Common myeloid progenitor, CD34-positive (primary cell): ENCODE data around the gene CD4.

ENCODE experiments used
- CTCF ChIA-PET: fragments of 350-600 bp; sonication (Branson Sonifier 250); formaldehyde crosslinking; loops from one replicate; lab custom pipeline; 2021; ENCODE audit warnings: antibody characterized with exemption; lab: Charles Lee
- POLR2A ChIA-PET: fragments of 350-600 bp; sonication (Branson Sonifier 250); formaldehyde crosslinking; loops from one replicate; lab custom pipeline; 2021; ENCODE audit warnings: antibody characterized with exemption; lab: Charles Lee
- DNase-seq, 3 donors: peaks; one replicate each; pipeline versions ENCODE4 v3.0.0 to v3.0.0-alpha.2; 2013
- H3K27ac ChIP-seq, 2 experiments: 1 replicate in 1 of 2; 2 replicates in 1 of 2; pipeline ENCODE4 v1.7.0; 2013; ENCODE audit warnings: inconsistent platforms in 2 of 2, low read length in 2 of 2, mild to moderate bottlenecking in 2 of 2, low read depth in 1 of 2, moderate library complexity in 1 of 2; ENCODE audit not compliant: severe bottlenecking in 2 of 2, insufficient read depth in 1 of 2, poor library complexity in 1 of 2
- H3K27me3 ChIP-seq, 5 experiments: replicated peaks in 2 of 5; 1 replicate in 3 of 5; 2 replicates in 2 of 5; pipeline versions ENCODE4 v1.6.1 to v1.7.0; 2013; ENCODE audit warnings: low read length in 4 of 5, mild to moderate bottlenecking in 2 of 5, moderate library complexity in 2 of 5, inconsistent platforms in 1 of 5; ENCODE audit not compliant: insufficient read depth in 5 of 5, control insufficient read depth in 4 of 5
- H3K36me3 ChIP-seq, 4 experiments: 1 replicate in 2 of 4; 2 replicates in 2 of 4; pipeline versions ENCODE4 v1.6.1 to v1.7.0; 2013; ENCODE audit warnings: low read length in 3 of 4, control low read depth in 1 of 4, mild to moderate bottlenecking in 1 of 4; ENCODE audit not compliant: control insufficient read depth in 4 of 4, insufficient read depth in 4 of 4
- H3K4me1 ChIP-seq, 4 experiments: 1 replicate in 3 of 4; 2 replicates in 1 of 4; pipeline versions ENCODE4 v1.6.1 to v1.7.1; 2013; ENCODE audit warnings: low read length in 3 of 4, mild to moderate bottlenecking in 3 of 4, control low read depth in 1 of 4, inconsistent platforms in 1 of 4, moderate library complexity in 1 of 4; ENCODE audit not compliant: control insufficient read depth in 4 of 4, insufficient read depth in 4 of 4; ENCODE audit errors: control extremely low read depth in 1 of 4
- H3K4me3 ChIP-seq, 7 experiments: 1 replicate in 4 of 7; 2 replicates in 3 of 7; pipeline versions ENCODE4 v1.5.1 to v1.7.0; 2013; ENCODE audit warnings: mild to moderate bottlenecking in 7 of 7, low read length in 6 of 7, moderate library complexity in 6 of 7, inconsistent platforms in 2 of 7, low read depth in 2 of 7, control low read depth in 1 of 7; ENCODE audit not compliant: insufficient read depth in 4 of 7, control insufficient read depth in 1 of 7; ENCODE audit errors: extremely low read depth in 1 of 7
- H3K9me3 ChIP-seq, 5 experiments: 1 replicate in 4 of 5; 2 replicates in 1 of 5; pipeline versions ENCODE4 v1.6.1 to v1.7.1; 2013; ENCODE audit warnings: low read length in 4 of 5, mild to moderate bottlenecking in 2 of 5, inconsistent platforms in 1 of 5, low read depth in 1 of 5, moderate library complexity in 1 of 5; ENCODE audit not compliant: control insufficient read depth in 4 of 5, insufficient read depth in 2 of 5; ENCODE audit errors: control extremely low read depth in 1 of 5
- WGBS: methylation state at CpG from one replicate; pipeline ENCODE4 v1.1.5; 2013; ENCODE audit not compliant: insufficient coverage; 5-methylcytosine and 5-hydroxymethylcytosine counted together

The CD4 gene

DNA sequence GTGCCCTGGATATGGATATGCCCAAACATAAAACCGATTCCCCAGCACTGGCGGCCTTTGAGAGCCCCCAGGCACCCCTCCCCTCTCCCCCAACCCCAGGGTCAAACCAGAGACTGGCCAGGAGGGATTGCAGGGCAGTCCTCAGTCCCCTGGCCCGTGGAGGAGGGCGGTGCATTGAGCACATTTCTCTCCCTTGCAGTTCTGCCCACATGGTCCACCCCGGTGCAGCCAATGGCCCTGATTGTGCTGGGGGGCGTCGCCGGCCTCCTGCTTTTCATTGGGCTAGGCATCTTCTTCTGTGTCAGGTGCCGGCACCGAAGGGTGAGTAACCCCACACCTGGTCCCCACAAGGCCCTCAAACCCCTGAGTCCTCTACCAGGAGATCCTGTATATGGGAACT is 28.9 kb downstream of the CD4 start:
- CTCF ChIA-PET: no interaction called here
- Histone ChIP-seq H3K27ac (no peak overlapping the region), H3K4me1 (peaks cover 0 to 25% (median 19%) of the 10 kb centered on the region in 4 experiments), H3K4me3 (no peak overlapping the region), H3K27me3 (no peaks in the 10 kb centered on the region), H3K36me3 (no peaks in the 10 kb centered on the region), H3K9me3 (no peaks in the 10 kb centered on the region)
- DNase-seq: no peak
- POLR2A ChIA-PET: interaction anchor here (1.0 kb wide), 1 partner anchor 16 kb away, joined by 3 read pairs; no protein-coding TSS in a partner anchor
- WGBS: 90% methylated on average over 10 of the region's 10 CpGs

DNA sequence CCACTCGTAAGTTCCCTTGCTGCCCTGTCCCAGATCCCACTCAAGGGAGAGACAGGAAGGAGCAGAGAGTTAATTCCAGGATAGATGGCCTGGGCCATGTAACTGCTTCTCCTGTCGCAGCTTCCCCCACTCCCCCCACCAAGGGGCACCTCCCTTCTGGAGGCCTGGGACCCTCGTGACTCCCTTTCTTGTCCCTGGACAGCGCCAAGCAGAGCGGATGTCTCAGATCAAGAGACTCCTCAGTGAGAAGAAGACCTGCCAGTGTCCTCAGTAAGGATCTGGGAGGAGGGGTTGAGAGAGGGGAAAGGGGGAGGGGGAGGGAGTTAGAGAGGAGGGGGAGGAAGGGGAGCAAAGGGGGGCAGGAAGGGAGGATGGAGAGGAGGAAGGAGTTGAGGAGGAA is 29.3 kb downstream of the CD4 start:
- 100% methylated on average over 1 of the region's 5 CpGs for WGBS
- Histone ChIP-seq H3K4me1 (peaks cover 0 to 25% (median 19%) of the 10 kb centered on the region in 4 experiments), H3K27me3 (no peaks in the 10 kb centered on the region), H3K27ac (no peak overlapping the region), H3K36me3 (no peaks in the 10 kb centered on the region), H3K9me3 (no peaks in the 10 kb centered on the region), H3K4me3 (no peak overlapping the region)
- ChIA-PET POLR2A (interaction anchor here (1.0 kb wide), 1 partner anchor 16 kb away, joined by 3 read pairs; no protein-coding TSS in a partner anchor), CTCF (no interaction called here)
- DNase-seq: no peak

DNA sequence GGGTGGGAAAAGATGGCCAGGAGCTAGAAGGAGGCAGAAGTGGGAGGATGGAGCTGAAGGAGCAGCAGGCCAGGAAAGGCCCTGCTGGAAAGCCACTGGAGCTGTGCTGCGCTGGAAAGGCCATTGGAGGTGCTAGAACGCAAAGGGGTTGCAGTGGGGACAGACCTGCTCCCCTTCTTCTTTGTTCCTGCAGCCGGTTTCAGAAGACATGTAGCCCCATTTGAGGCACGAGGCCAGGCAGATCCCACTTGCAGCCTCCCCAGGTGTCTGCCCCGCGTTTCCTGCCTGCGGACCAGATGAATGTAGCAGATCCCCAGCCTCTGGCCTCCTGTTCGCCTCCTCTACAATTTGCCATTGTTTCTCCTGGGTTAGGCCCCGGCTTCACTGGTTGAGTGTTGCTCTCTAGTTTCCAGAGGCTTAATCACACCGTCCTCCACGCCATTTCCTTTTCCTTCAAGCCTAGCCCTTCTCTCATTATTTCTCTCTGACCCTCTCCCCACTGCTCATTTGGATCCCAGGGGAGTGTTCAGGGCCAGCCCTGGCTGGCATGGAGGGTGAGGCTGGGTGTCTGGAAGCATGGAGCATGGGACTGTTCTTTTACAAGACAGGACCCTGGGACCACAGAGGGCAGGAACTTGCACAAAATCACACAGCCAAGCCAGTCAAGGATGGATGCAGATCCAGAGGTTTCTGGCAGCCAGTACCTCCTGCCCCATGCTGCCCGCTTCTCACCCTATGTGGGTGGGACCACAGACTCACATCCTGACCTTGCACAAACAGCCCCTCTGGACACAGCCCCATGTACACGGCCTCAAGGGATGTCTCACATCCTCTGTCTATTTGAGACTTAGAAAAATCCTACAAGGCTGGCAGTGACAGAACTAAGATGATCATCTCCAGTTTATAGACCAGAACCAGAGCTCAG is 30.0 kb downstream of the CD4 start:
- Histone ChIP-seq H3K4me1 (peaks cover 0 to 25% (median 19%) of the 10 kb centered on the region in 4 experiments), H3K4me3 (no peak overlapping the region), H3K27ac (no peak overlapping the region), H3K27me3 (no peaks in the 10 kb centered on the region), H3K9me3 (no peaks in the 10 kb centered on the region), H3K36me3 (no peaks in the 10 kb centered on the region)
- ChIA-PET CTCF (interaction anchor here (1.5 to 13.0 kb wide), 3 partner anchors 8 to 66 kb away, joined by 3 to 97 read pairs (median 35); partner anchors contain the start of gene MLF2), POLR2A (no interaction called here)
- no peak for DNase-seq
- WGBS: over 99% methylated on average over 11 of the region's 13 CpGs

DNA sequence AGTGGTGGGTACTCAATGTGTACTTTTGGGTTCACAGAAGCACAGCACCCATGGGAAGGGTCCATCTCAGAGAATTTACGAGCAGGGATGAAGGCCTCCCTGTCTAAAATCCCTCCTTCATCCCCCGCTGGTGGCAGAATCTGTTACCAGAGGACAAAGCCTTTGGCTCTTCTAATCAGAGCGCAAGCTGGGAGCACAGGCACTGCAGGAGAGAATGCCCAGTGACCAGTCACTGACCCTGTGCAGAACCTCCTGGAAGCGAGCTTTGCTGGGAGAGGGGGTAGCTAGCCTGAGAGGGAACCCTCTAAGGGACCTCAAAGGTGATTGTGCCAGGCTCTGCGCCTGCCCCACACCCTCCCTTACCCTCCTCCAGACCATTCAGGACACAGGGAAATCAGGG is 30.8 kb downstream of the CD4 start:
- POLR2A ChIA-PET: no interaction called here
- Histone ChIP-seq H3K4me1 (peaks cover 0 to 25% (median 19%) of the 10 kb centered on the region in 4 experiments), H3K27me3 (no peaks in the 10 kb centered on the region), H3K27ac (no peak overlapping the region), H3K4me3 (no peak overlapping the region), H3K9me3 (no peaks in the 10 kb centered on the region), H3K36me3 (no peaks in the 10 kb centered on the region)
- 100% methylated on average over 5 of the region's 5 CpGs for WGBS
- no peak for DNase-seq
- CTCF ChIA-PET: interaction anchor here (1.5 to 13.0 kb wide), 5 partner anchors 8 to 67 kb away, joined by 3 to 97 read pairs (median 25); partner anchors contain the start of genes MLF2 and PTMS

DNA sequence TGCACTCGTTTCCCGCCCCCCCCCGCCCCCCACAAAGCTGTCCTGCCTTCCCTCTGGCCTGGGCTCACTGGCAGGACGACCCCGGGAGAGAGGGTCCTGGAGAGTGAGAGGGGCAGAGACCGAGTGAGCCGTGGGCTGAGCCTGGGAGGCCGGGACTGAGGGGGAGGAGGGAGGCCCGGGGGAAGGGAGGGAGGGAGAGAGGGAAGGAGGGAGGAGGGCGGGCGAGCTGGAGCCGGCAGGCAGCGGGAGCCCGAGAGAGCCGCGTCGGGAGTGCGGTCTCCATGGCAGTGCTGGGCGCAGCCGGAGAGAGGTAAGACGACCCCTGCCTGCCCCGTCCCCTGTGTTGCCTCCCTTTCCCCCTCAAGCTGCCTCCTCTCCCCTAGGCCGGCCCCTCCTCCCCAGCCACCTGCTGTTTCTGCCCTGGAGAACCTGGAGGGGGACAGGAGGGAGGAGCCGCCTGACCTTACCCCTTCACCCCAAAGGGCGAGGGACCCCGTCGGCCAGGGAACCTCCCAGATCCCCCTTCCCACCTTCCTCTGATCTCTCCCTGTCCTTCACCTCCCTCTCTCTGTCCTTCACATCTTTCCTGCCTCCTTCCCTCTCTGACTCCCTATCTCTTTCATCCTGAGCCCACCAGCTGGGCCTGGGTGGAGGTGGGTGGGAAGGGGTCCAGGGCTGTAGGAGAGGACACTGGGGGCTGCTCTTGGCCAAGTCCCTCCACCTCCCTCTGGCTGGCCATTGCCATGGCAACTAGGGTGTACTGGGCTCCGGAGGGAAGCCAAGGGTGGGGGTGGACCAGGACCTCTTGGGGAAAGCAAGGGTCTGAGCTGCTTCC is 32.5 kb downstream of the CD4 start, which contains the start of gene GPR162:
TSS of gene GPR162 (plus strand) at position 231 of the 835 bp plus-strand sequence. CDS start 2,078 bp downstream, outside the sequence.
- CTCF ChIA-PET: interaction anchor here (0.7 to 13.0 kb wide), 13 partner anchors 10 to 203 kb away, joined by 3 to 97 read pairs (median 4); partner anchors contain the start of genes CD4, MLF2 and PTMS
- WGBS: 0% methylated on average over 10 of the region's 28 CpGs
- no peak within 1 kb of the TSS for H3K27ac ChIP-seq

DNA sequence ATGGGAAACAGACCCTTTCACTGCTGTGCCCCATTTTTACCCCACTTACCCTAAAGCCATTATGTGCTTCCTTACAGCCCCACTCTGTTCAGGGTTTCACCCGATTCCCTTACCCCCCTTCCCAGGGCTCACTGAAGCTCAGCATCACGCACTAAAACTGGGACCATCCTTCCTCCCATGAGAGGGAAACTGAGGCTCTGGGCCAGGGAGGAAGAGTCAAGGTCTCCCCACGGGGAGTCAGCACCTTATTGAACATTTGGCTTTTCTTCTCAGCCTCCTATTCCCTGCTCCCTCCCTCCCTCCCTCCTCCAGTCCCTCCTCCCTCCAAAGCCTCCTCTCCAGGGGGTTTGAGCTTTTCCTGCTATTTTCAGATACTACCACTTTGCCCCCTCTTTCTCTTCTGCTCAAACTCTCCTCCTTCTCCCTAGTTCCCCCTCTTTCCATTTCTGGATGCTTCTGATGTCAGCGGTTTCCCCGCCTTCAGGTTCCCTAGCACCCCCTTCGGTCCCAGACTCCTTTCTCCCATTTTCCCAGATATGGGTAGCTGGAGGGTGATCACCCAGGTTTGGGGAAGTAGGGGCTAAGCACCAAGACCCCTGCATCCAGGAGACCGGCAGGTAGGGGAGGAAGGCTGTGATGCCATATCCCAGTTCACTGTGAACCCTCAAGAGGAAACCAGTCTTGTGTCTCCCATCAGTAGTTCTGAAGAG is 33.3 kb downstream of the CD4 start:
- 83% methylated on average over 3 of the region's 7 CpGs for WGBS
- DNase-seq: no peak
- Histone ChIP-seq H3K4me1 (peaks cover 0 to 29% (median 24%) of the 10 kb centered on the region in 4 experiments), H3K9me3 (no peaks in the 10 kb centered on the region), H3K27me3 (no peaks in the 10 kb centered on the region), H3K36me3 (no peaks in the 10 kb centered on the region), H3K4me3 (peak overlapping the region in 3 of 7 experiments; percentile 37 to 72 (median 61)), H3K27ac (no peak overlapping the region)
- ChIA-PET CTCF (interaction anchor here (0.9 to 13.0 kb wide), 12 partner anchors 11 to 246 kb away, joined by 3 to 97 read pairs (median 8); partner anchors contain the start of genes CD4, MLF2 and PTMS), POLR2A (interaction anchor here (0.6 to 1.2 kb wide), 3 partner anchors 35 to 352 kb away, joined by 3 to 10 read pairs (median 7); partner anchors contain the start of gene MLF2)

More for the DNA sequence above, 32.5 kb downstream of the CD4 start, which contains the start of gene GPR162:
- no peaks in the 10 kb centered on the region for H3K36me3 ChIP-seq
- peak; percentile 29 to 59 (median 53) for DNase-seq
- POLR2A ChIA-PET: interaction anchor here (1.1 to 1.2 kb wide), 2 partner anchors 35 to 69 kb away, joined by 7 to 10 read pairs; partner anchors contain the start of gene MLF2
- peak within 1 kb of the TSS in 6 of 7 experiments; percentile 39 to 72 (median 57) for H3K4me3 ChIP-seq
- no peaks in the 10 kb centered on the region for H3K9me3 ChIP-seq
- no peaks in the 10 kb centered on the region for H3K27me3 ChIP-seq
- peaks cover 0 to 22% (median 19%) of the 10 kb centered on the region in 4 experiments for H3K4me1 ChIP-seq
